Measurements from ENCODE around the gene SH2B2. TPM values are rescaled to one million over a fixed set of nuclear protein-coding genes. Genes with fewer than 3 reads are reported as not detected.

Gene SH2B2
- polyA plus RNA-seq, 1 experiment, result 0.52 TPM

- Histone ChIP-seq H3K27me3 (ENCODE audit: control insufficient read depth, insufficient read depth, low read length) (no peaks in the 10 kb centered on the region), H3K4me3 (ENCODE audit: low read depth, low read length) (no peak overlapping the region), H3K9me3 (ENCODE audit: control insufficient read depth, insufficient read depth, low read length) (no peaks in the 10 kb centered on the region), H3K27ac (ENCODE audit: low read depth, low read length) (no peak overlapping the region)
- ChIA-PET CTCF (interaction anchor here (1.0 kb wide), 1 partner anchor 33 kb away, joined by 3 read pairs; no protein-coding TSS in a partner anchor), POLR2A (no interaction called here)
- no peak for DNase-seq (ENCODE audit: low read depth, low spot score)
- TF ChIP-seq CTCF (IDR thresholded peaks at IDR 0.05; ENCODE audit: low read depth, low read length), result no peak
Observed at GRCh38 chr7:102305414-102306268, 19.0 kb downstream of the SH2B2 start.

- peak; percentile 21 for DNase-seq (ENCODE audit: low read depth, low spot score)
- no peaks in the 10 kb centered on the region for H3K27me3 ChIP-seq (ENCODE audit: control insufficient read depth, insufficient read depth, low read length)
- ChIA-PET CTCF (no interaction called here), POLR2A (interaction anchor here (0.9 to 1.3 kb wide), 2 partner anchors 20 to 56 kb away, joined by 3 read pairs; partner anchors contain the start of gene SH2B2)
- H3K27ac ChIP-seq (ENCODE audit: low read depth, low read length), result peak overlapping the region; percentile 3
- TF ChIP-seq CTCF (IDR thresholded peaks at IDR 0.05; ENCODE audit: low read depth, low read length), result no peak
- H3K4me3 ChIP-seq (ENCODE audit: low read depth, low read length), result 0 out of 2 replicates have a peak overlapping the region, but pooled peaks have one; percentile 10
- no peaks in the 10 kb centered on the region for H3K9me3 ChIP-seq (ENCODE audit: control insufficient read depth, insufficient read depth, low read length)
Observed at GRCh38 chr7:102306916-102307677, 20.4 kb downstream of the SH2B2 start.

- POLR2A ChIA-PET, result no interaction called here
- CTCF ChIA-PET, result no interaction called here
- DNase-seq (ENCODE audit: low read depth, low spot score), result no peak
- Histone ChIP-seq H3K4me3 (ENCODE audit: low read depth, low read length) (no peak overlapping the region), H3K27me3 (ENCODE audit: control insufficient read depth, insufficient read depth, low read length) (no peaks in the 10 kb centered on the region), H3K27ac (ENCODE audit: low read depth, low read length) (no peak overlapping the region), H3K9me3 (ENCODE audit: control insufficient read depth, insufficient read depth, low read length) (no peaks in the 10 kb centered on the region)
- no peak for TF ChIP-seq CTCF (IDR thresholded peaks at IDR 0.05; ENCODE audit: low read depth, low read length)
Observed at GRCh38 chr7:102310414-102310815, 23.7 kb downstream of the SH2B2 start.

GRCh38 chr7:102312317-102312716, 25.6 kb downstream of the SH2B2 start:
- DNase-seq (ENCODE audit: low read depth, low spot score), result no peak
- Histone ChIP-seq H3K9me3 (ENCODE audit: control insufficient read depth, insufficient read depth, low read length) (no peaks in the 10 kb centered on the region), H3K27ac (ENCODE audit: low read depth, low read length) (no peak overlapping the region), H3K27me3 (ENCODE audit: control insufficient read depth, insufficient read depth, low read length) (no peaks in the 10 kb centered on the region), H3K4me3 (ENCODE audit: low read depth, low read length) (no peak overlapping the region)
- no peak for TF ChIP-seq CTCF (IDR thresholded peaks at IDR 0.05; ENCODE audit: low read depth, low read length)
- ChIA-PET POLR2A (no interaction called here), CTCF (no interaction called here)

Data from AG04450 (cell line).